AG04449 (cell line): Measurements from ENCODE around the gene CACNB4.

Experiments
- CTCF ChIA-PET: fragments of 350-600 bp; formaldehyde crosslinking; extraction: SDS; loops from one replicate; lab custom pipeline; 2021; ENCODE audit warnings: antibody characterized with exemption; lab: Yijun Ruan, JAX
- POLR2A ChIA-PET: fragments of 400-600, 350-600 bp; formaldehyde crosslinking; extraction: SDS; loops from one replicate; lab custom pipeline; 2020; ENCODE audit warnings: antibody characterized with exemption, inconsistent platforms; lab: Yijun Ruan, JAX
- DNase-seq: peaks from one replicate; pipeline ENCODE4 v3.0.0-alpha.2; 2010; ENCODE audit warnings: low read depth, low spot score
- H3K4me3 ChIP-seq: 2 replicates; pipeline ENCODE4 v1.5.1; 2011; ENCODE audit warnings: low read depth, mild to moderate bottlenecking, control low read depth, low read length
- TF ChIP-seq, protein P1 (sequence below): IDR thresholded peaks from one replicate; pipeline ENCODE4 v1.5.1; 2011; ENCODE audit warnings: mild to moderate bottlenecking, moderate library complexity, low read length, control low read depth, inconsistent platforms; ENCODE audit not compliant: insufficient read depth; ENCODE audit errors: missing control alignments

CACNB4 gene

DNA sequence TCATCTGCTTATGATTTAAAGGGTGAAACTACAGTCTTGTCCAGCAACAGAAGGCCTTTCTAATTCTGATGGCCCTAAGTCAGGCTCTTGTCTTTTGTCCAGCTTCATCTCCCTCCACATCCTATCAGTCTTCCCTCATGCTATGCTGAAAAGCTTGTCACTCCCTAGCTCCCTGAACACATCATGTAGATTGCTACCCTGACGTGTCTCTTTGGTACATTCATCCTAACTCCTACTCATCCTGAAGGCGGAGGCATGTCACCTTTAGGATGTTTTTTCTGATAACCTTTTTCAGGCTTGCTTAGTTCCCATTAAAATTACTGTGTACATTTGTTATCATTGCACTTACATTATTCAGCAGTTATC, 192.2 kb downstream of the CACNB4 start:
- TF ChIP-seq, protein P1, sequence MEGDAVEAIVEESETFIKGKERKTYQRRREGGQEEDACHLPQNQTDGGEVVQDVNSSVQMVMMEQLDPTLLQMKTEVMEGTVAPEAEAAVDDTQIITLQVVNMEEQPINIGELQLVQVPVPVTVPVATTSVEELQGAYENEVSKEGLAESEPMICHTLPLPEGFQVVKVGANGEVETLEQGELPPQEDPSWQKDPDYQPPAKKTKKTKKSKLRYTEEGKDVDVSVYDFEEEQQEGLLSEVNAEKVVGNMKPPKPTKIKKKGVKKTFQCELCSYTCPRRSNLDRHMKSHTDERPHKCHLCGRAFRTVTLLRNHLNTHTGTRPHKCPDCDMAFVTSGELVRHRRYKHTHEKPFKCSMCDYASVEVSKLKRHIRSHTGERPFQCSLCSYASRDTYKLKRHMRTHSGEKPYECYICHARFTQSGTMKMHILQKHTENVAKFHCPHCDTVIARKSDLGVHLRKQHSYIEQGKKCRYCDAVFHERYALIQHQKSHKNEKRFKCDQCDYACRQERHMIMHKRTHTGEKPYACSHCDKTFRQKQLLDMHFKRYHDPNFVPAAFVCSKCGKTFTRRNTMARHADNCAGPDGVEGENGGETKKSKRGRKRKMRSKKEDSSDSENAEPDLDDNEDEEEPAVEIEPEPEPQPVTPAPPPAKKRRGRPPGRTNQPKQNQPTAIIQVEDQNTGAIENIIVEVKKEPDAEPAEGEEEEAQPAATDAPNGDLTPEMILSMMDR = no peak
- POLR2A ChIA-PET = no interaction called here
- CTCF ChIA-PET = no interaction called here
- DNase-seq = no peak
- H3K4me3 ChIP-seq = no peak overlapping the region

DNA sequence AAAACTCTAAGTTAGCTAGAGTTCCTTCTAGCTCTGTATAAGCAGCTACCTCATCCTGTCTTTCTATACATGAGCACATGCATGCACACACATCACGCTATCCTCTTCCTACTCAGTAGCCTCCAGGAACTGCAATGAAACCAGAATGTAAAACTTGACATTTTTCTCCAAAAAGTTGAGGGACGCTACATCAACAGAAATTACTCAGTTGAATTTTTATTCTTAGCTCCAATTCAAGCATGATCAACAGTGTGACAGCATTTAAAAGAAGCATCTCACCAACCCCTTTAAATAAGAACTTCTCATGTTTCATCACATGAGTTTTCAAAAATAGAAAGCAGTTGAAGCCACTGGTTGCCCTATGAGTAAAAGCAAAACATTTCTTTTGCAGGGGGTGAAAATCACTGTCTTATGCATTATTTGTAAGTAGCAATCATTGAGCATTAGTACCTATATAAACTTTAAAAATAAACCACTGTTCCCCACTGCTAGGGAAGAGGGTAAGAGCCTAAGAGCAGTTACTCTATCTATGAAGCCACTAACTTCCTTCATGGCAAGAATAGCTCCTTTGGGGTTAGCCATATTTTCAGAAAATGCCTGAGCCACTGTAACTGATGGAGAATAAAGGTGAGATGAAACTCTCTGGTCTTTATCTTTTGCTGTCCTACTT, 192.7 kb downstream of the CACNB4 start:
- H3K4me3 ChIP-seq = no peak overlapping the region
- ChIA-PET POLR2A (no interaction called here), CTCF (no interaction called here)
- DNase-seq = no peak
- TF ChIP-seq, protein P1 = no peak

DNA sequence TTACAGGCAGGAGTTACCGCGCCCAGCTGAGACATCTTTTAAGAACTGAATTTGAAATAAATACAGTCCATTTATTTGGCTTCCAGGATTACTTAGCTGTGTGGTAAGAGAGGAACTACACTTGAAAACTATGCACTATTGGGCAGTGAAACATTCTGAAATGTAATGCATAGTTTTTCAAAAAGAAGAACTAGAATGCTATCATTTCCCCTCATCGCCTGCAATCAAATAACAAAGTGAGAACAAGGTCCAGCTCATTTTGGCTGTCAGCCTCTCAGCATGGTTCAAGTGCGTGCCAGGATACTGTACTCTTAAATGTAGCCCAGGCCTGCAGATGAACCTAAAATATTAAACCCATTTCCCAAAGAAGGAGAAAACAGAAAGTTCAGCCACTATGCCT, 194.0 kb downstream of the CACNB4 start:
- ChIA-PET POLR2A (no interaction called here), CTCF (no interaction called here)
- TF ChIP-seq, protein P1 = no peak
- no peak for DNase-seq
- H3K4me3 ChIP-seq = no peak overlapping the region

DNA sequence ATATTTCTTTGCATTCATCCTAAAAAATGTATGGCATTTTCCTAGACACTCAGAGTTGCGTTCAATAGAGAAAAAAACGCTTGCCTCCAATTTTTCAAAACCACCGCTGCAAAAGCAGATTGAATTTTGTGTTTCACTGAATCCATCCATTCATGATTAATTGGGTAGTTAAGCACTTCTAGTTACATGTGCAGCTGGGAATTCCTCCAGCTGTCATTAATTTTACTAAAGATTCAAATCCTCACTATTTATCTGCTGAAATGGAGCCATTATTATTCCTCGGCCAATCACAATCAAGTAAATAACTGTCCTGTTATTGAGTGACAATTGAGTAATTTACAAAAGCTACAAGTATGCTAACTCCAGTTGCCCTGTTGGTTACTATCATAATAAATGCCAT, 194.8 kb downstream of the CACNB4 start:
- no peak for DNase-seq
- TF ChIP-seq, protein P1 = no peak
- H3K4me3 ChIP-seq = no peak overlapping the region
- ChIA-PET POLR2A (no interaction called here), CTCF (no interaction called here)

DNA sequence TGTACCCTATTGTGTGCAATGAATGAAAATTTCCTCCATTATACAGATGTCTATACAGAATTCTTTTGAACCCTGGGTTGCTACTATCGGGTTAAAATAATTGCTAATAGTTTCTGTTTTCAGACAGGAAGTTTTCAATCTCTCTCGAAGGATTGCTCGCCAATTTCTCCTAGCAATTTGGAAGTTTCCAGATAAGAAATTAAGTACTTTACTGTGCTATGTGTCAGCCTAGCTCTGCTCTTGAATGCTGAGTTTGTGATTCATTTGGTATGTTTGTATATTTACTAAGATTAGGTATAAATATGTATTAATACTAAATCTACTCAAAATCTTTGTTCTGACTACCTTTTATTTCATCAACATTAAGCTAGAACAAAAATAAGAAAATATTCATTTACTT, 196.0 kb downstream of the CACNB4 start:
- TF ChIP-seq, protein P1 = no peak
- DNase-seq = no peak
- ChIA-PET POLR2A (no interaction called here), CTCF (no interaction called here)
- no peak overlapping the region for H3K4me3 ChIP-seq

DNA sequence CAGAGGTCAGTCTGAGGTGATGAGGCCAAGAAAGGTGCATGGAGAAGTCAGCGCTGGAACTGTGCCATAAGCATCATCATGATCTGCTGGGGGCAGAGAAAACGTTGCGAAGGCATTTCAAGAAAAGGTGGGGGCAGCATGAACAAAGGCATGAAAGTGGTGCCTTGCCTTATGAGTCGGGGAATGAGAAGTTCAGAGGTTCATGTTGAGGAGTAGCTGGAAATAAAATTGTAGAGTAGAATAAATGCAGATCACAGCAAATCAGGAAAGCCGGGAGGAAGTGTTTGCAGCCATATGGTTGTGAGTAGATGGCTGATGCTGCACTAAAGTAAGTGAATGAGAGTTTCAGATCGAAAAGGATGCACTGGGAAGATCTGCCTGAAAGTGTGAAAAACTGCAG, 198.5 kb downstream of the CACNB4 start:
- ChIA-PET CTCF (no interaction called here), POLR2A (no interaction called here)
- no peak for DNase-seq

More for the DNA sequence above, 198.5 kb downstream of the CACNB4 start:
- TF ChIP-seq, protein P1 = no peak
- H3K4me3 ChIP-seq = no peak overlapping the region
